Urothelium cell line (cell line): ENCODE data around the gene KAT2A.

Source experiments
- DNase-seq: peaks from one replicate; pipeline ENCODE4 v3.0.0; 2011; ENCODE audit warnings: low spot score, mixed read lengths
- FAIRE-seq: peaks from 2 replicates; lab custom pipeline; 2011; peaks lifted over from hg19 to GRCh38; lab: Jason Lieb, UNC

Gene KAT2A

GRCh38 chr17:42135664-42136653, 14.8 kb upstream of the KAT2A start:
- FAIRE-seq (no peak), DNase-seq (no peak)

DNA sequence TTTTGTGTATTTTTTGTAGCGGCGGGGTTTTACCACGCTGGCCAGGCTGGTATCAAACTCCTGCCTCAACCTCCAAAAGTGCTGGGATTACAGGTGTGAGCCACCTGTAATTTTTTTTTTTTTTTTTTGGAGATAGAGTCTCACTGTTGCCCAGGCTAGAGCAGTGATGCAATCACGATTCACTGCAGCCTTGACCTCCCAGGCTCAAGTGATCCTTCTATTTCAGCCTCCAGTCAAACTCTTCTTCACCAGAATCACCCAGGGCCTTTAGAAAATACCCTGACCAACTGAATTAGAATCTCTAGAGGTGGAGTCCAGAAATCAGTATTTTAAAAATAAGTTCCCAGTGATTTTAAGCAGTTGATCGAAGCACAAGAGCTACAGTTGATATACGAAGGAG, 14.0 kb upstream of the KAT2A start:
- DNase-seq (no peak), FAIRE-seq (no peak)

DNA sequence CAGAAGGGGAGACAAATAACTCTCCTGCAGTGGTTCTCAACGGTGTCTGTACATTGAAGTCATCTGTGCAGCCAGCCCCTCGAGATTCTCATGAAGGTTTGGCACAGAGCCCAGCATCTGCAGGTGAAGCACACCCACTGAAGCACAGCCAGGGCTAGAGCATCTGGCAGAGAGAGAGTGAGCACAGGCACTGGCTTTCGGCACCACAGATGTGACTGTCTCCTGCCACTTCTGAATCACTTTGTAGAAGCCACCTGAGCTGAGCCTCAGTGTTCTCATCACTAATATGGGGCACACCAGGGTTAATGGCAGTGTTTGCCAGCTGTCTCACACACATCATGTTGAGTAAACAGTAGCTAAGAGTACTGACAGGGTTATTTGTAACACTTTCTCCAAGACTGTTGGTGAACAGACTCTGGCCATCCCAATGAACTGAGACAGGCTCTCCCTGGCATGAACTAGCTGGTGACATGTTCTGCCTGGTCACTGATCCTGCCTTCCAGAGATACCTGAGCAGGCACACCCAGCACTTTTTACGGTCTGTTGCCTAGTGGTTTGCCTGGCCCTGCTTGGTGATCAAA, 12.4 kb upstream of the KAT2A start:
- DNase-seq: no peak
- FAIRE-seq: no peak

DNA sequence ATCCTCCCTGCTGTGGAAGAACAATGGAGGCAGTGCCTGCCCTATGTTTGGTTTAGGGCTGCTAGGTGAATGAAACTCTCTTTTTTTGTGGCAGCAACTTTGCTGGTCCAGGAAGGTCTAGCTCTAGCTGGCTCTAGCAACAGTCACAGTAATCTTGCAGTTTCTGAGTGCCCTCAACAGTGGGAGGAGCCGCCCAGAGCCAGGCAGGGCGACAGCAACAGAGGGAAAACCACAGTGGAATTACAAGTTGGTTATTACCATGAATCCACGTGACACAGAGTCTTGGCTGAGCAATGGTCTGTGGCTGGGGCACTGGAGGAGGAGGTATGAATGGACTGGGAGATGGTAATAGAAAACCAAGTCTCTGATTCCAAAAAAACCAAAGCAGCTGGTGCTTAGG, 11.8 kb upstream of the KAT2A start:
- peak; percentile 35 for DNase-seq
- FAIRE-seq: no peak

DNA sequence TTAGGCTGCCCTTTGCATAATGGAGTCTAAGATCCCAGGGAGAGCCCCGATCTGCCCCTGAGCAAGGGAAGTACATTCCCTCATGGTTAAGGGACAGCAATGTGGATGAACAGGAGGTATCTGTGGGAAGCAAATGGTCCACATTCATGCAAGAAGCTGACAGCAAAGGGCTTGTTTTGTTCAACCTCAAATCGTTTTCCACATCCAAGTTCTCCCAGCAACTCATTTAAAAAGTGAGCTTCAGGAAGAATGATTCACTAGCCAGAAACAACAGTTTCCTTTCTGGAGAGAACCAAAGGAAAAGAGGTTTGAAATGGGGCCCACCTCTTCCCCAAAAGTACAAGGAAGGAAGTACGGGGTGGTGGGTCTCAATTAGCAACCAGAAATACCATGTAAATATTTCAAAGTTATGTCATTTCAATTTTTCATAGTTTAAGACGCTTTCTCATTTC, 10.8 kb upstream of the KAT2A start:
- DNase-seq (no peak), FAIRE-seq (no peak)

- no peak for DNase-seq
- FAIRE-seq: peak; percentile 74
These were observed 10.1 kb upstream of the KAT2A start for GRCh38 chr17:42131232-42131631.

GRCh38 chr17:42130310-42130936, 9.3 kb upstream of the KAT2A start:
- DNase-seq: no peak
- FAIRE-seq: no peak

GRCh38 chr17:42129109-42129837, 8.1 kb upstream of the KAT2A start:
- no peak for FAIRE-seq

DNA sequence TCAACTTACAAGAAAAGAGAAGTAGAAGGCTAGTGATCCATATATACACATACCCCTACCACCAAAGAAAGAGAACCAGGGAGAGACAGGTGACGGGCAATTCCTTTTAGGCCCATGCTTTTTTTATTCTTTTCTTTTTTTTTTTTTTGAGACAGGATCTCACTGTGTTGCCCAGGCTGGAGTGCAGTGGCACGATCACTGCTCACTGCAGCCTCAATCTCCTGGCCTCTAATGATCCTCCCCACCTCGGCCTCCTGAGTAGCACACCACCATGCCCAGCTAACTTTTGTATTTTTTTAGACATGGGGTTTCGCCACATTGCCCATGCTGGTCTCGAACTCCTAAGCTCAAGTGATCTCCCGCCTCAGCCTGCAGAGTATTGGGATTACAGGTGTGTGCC, 6.2 kb upstream of the KAT2A start:
- DNase-seq: no peak
- no peak for FAIRE-seq

More at GRCh38 chr17:42129109-42129837, 8.1 kb upstream of the KAT2A start:
- DNase-seq: no peak

DNA sequence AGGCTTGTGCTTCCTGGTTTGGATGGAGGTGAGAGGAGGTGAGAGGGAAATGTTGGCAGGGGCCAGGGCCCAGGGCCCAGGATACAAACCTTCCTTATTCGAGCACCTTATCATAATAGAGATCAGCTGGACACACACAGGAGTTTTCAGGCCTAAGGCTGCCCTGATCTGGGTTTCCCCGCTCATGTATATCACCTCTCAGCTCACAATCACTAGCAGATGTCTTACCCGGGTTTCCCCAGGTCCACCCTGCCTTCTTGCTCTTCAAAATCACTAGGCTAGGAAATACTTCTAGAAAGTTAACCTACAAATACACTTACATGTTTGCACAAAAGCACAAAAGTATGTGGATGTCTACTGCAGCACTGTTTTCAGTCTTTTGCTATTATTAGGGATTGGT, 5.7 kb upstream of the KAT2A start:
- DNase-seq (no peak), FAIRE-seq (no peak)

DNA sequence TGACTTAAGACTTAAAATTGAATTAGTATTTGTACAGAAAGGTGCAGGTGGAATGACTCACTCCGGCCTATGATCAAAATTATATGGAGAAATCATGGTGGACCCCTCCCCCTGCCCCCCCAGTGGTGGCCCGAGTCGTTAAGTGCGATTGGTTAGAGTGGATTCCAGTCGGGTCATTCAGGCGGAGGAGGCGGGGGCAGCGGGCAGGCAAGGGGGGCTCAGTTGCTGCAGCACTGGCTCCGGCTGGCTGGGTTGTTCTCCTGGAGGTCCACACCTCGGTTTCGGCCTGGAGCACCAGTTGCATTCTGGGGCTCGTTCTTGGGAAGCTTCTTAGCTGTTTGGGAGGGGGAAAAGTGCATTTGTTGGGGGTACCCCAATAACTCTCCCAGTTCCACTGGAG, 4.4 kb upstream of the KAT2A start:
- no peak for DNase-seq
- no peak for FAIRE-seq

DNA sequence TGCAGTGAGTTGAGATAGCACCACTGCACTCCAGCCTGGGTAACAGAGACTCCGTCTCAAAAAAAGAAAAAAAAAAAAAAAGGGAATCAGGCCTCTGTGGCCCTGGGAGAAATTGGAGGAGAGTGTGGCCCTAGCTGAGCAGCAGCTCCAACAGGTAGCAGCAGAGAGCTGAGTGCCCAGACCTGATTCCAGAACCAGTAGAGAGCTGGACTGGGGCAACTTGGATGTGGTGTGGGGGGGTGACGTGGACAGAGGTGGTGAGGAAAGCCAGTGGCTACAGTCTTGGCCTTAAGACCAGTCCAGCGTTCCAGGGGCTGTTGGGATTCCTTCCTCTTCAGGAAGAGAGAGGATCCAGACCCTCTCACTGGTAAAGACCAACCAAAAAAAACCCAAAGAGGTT, 3.1 kb upstream of the KAT2A start:
- no peak for DNase-seq
- FAIRE-seq: no peak

DNA sequence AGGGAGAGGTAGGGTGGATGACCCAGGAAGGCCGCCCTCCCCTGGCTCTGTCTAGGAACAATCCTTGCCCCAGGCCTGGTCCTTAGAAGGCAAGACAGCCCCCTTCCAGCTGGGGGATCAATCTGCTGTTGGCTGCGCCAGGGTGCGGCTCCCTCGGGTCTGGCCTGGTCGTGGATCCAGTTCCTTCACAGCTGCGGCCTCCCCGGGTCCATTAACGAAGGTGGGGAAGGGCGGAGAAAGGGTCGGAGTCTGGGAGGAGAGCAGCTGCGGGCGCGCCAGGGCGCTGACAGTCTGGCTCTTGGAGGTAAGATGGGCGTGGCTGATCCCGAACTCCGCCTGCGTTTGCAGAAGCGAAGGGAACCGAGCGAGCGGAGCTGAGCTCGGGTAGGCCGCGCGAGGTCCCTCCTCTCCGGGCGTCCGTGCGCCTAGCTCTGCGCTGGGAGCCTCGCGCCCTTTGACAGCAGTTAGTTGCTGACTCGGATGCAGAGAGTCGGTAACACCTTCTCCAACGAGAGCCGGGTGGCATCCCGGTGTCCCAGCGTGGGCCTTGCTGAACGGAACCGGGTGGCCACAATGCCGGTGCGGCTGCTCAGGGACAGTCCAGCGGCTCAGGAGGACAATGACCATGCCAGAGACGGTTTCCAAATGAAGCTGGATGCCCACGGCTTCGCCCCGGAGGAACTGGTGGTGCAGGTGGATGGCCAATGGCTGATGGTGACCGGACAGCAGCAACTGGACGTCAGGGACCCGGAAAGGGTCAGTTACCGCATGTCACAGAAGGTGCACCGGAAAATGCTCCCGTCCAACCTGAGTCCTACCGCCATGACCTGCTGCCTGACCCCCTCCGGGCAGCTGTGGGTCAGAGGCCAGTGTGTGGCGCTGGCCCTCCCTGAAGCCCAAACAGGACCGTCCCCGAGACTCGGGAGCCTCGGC, 1.5 kb upstream of the KAT2A start, which contains the start of gene HSPB9:
TSS of gene HSPB9 (plus strand) at position 434 of the 933 bp plus-strand sequence. CDS start at position 481, 47 bp downstream.
- no peak for DNase-seq
- FAIRE-seq: no peak

GRCh38 chr17:42120161-42120769, 902 bp downstream of the KAT2A start:
- FAIRE-seq: no peak
- no peak for DNase-seq

GRCh38 chr17:42119301-42119700, 1.9 kb downstream of the KAT2A start:
- FAIRE-seq: no peak

GRCh38 chr17:42118545-42118944, 2.6 kb downstream of the KAT2A start:
- peak; percentile 53 for DNase-seq
- FAIRE-seq: peak; percentile 73

More at GRCh38 chr17:42119301-42119700, 1.9 kb downstream of the KAT2A start:
- no peak for DNase-seq

DNA sequence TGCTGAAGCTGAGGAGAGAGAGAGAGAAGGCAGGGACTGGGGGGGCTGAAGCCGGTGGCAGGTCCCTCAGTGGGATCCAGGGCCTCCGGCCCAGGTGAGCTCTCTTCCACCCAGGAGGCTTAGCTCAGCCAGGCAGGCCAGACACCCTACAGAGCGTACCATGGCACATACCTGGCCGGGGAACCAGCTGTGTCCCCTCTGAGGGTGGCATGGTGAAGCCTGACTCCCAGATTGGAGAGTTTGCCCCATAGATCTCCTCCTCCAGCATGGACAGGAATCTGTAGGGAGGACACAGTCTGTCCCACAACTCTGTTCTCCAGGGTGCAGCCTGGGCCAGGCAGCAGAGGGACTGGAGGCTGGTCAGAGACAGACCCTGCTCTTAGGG, 3.0 kb downstream of the KAT2A start:
- DNase-seq: no peak
- no peak for FAIRE-seq

DNA sequence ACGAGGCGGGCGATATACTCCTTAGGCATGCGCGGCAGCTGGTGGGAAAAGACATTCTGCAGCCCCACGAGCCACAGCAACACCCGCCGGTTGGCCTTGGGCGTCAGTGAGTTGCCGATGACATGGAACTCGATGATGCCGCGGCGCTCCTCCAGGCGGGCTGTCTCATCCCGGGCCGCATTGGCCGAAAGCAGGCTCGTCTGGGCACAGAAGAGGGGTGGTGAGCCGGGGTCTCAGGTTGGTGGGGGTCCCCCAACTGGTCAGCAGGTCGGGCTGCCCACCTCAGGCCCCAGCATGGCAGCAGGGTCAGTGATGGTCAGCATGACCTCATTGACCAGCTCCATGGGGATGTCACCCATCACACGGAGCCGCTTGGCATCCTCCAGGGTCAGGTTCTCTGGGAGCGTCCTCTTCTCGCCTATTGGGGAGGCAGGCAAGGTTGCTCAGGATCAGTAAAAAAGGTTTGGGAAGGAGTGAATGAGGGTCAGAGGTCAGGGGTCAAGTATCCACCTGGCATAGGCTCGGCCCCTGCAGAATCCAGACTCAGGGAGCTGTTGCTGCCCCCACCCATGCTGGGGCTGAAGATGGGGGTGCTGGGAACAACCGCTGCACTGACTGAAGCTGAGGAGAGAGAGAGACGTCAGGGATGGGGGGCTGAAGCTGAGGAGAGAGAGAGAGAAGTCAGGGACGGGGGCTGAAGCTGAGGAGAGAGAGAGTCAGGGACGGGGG, 3.6 kb downstream of the KAT2A start:
- FAIRE-seq: no peak
- no peak for DNase-seq
